Amniotic stem cell (primary cell): ENCODE results near the gene CLCN7.

ENCODE experiments used
- DNase-seq: peaks from one replicate; lab custom pipeline; 2025; lab: John Stamatoyannopoulos, UW

The CLCN7 gene, protein sequence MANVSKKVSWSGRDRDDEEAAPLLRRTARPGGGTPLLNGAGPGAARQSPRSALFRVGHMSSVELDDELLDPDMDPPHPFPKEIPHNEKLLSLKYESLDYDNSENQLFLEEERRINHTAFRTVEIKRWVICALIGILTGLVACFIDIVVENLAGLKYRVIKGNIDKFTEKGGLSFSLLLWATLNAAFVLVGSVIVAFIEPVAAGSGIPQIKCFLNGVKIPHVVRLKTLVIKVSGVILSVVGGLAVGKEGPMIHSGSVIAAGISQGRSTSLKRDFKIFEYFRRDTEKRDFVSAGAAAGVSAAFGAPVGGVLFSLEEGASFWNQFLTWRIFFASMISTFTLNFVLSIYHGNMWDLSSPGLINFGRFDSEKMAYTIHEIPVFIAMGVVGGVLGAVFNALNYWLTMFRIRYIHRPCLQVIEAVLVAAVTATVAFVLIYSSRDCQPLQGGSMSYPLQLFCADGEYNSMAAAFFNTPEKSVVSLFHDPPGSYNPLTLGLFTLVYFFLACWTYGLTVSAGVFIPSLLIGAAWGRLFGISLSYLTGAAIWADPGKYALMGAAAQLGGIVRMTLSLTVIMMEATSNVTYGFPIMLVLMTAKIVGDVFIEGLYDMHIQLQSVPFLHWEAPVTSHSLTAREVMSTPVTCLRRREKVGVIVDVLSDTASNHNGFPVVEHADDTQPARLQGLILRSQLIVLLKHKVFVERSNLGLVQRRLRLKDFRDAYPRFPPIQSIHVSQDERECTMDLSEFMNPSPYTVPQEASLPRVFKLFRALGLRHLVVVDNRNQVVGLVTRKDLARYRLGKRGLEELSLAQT

DNA sequence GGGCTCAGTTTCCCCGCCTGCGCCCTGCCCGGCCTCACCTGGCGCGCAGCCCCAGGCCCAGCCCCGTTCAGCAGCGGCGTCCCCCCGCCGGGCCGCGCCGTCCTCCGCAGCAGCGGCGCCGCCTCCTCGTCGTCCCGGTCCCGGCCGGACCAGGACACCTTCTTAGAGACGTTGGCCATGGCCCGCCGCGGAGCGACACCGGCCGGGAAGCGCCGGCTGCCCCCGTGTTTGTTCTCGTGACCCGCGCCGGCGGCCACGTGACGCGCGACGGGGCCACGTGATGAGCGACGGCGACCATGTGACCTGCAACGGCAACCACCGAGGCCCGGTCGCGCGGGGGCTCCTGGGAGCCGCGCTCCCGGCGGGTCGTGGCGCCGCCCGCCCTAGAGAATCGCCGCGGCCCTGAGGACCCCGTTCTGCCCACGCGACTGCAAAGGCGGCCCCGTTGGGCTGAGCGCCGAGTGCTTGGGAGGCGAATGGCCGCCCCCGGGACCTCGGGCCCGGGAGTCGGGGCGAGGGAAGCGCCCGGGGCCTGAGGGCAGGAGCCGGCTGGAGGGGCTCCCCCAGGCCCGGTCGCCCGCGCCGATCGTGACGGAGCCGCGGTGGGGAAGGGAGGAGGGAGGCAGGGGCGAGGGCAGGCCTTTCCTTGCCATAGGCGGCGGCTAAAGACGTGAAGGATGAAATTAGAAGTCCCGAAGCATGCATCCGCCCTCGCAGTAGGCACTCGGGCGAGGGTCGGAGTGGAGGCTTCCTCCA lies at the start of gene CLCN7:
Gene CLCN7, minus strand, starts transcription at position 233 of the 756 bp plus-strand sequence. Its CDS starts 54 bp downstream, at position 179.
- DNase-seq, result peak; percentile 42

DNA sequence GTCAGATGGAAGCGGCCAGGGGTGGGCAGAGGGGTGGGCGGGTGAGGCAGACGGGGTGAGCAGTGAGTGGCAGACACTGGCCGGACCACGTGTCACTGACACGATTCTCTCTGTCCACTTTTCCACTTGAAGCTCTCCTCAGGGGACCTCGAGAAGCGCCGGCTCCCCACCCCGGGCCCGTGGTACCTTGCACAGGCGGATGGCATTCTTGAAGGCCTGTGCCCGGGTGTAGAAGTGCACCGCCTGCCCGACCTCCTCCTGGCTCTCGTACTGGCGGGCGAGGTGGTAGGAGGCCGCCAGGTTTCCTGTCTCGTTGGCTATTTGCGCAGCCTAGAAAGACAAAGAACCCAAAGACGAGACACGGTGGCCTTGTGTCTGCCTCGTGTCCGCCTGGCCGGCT lies 49.5 kb upstream of the CLCN7 start:
- DNase-seq, result no peak

DNA sequence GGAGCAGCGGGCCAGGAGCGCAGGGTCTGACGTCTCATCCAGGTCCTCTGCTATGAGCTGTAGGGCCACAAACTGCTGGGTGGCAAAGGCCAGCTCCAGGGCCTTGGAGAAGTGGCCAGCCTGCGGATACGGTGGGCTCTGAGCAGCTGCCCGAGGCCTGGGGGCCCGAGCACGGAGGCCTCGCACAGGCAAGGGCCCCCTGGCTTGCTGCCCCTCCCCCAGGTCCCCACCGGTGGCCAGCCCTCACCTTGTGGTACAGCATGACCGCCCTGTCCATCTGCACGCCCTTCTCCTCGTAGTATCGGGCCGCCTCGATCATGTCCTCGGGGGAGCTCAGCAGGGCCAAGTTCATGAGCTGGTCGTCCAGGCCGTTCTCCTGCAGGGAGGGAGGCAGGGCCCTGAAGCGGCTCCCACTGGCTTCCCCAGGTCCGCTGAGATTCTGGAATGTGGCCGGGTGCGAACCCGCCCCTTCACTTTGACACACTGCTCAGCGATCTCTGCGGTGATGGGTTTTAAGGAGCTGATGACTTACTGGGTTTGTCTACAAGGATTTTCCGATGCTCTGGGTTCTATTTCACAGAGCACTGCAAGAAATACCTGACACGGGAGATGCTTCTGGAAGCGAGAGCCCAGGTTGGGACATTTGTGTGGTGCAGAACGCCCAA lies 48.9 kb upstream of the CLCN7 start:
- DNase-seq, result no peak

DNA sequence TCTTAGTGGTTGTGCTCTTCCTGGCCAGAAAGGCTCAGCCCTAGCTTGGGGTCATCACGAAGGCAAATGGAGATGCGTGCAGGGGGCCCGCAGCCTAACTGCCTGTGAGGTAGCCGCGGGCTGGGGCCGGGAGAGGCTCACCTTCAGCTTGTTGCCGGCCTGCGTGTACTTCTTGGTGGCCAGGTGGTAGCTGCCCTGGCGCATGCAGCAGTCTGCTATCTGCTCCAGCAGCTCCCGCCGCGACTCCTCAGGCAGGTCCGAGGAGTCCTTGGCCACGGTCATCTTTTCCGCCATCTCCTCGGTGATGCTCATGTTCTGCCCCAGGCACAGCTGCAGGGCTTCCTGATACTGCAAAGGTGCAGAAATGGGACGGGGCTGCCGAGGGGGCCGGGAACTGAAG lies 45.6 kb upstream of the CLCN7 start:
- no peak for DNase-seq

DNA sequence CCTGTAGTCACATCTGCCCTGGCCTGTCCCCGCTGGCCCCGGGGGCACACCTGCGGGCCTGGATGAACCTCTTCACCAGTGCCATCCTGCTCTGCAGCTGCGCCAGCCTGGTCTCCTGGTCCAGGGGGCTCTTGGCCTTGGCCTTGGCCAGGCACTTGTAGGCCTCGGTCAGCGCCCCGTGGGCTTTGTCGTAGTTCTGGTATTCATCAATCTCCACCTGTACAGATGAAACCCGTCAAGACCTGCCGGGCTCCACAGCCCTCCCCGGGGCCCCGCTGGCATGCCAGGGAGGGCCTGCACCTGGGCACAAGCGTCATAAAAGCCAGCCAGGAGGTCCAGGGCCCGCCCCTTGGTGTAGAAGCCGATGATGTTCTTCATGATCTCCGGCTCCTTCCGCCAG lies 45.0 kb upstream of the CLCN7 start:
- no peak for DNase-seq

DNA sequence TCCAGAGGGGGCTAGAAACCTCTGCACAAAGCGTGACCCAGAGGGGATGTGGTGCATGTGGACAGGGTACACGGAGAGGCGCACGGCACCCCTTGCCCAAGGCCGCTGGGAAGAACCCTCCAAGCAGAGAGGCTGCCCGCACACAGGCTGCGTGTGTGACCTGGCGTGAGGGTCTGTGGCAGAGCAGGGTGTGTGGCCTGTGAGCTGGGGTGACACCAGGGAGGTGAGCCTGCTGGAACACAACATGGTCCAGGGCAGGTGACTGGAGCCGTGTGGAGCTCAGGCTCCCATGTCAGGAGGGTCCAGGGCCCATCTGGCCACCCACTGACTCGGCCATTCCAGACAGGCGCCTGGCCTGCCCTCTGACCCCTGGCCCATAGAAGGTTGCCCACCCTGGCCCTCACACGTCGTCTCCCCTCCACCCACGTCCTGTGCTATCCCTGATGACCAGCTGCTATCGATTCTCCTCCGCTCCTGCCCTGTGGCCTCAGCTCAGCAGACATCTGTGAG lies 43.9 kb upstream of the CLCN7 start:
- no peak for DNase-seq

DNA sequence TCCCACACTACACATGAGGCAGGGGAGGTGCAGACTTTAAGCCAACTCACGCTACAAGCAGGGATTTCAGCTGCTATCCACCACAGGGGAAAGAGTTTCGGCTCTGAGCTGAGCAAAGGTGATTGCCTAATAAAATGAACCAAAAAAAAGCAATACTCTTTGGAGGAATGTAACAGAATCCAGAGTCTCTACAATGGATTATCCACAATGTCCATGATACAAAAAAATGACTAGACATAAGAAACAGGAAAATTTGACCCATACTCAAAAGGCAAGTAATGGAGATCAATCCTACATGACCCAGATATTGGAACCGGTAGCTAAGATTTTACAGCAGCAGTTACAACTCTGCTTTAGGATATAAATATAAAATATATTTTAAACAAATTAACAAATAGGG lies 39.7 kb upstream of the CLCN7 start:
- DNase-seq, result no peak

DNA sequence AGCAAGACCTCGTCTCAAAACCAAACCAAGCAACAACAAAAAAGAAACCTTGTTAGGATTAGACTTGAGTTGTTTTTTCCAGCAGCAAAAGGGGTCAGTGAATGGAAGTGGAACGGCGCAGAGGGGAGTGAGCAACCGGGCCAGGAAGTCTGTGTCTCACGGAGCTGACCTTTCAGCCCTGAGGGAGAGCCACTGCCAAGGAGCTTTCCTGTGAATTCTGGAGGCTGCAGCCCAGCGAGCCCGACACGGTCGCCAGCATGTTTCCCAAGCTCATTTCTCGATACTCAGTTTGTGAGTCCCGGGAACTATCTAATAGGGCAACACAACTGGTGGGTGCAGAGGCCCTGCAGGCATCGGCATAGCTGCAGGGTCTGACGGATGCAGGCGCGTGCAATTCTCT lies 37.9 kb upstream of the CLCN7 start:
- no peak for DNase-seq

DNA sequence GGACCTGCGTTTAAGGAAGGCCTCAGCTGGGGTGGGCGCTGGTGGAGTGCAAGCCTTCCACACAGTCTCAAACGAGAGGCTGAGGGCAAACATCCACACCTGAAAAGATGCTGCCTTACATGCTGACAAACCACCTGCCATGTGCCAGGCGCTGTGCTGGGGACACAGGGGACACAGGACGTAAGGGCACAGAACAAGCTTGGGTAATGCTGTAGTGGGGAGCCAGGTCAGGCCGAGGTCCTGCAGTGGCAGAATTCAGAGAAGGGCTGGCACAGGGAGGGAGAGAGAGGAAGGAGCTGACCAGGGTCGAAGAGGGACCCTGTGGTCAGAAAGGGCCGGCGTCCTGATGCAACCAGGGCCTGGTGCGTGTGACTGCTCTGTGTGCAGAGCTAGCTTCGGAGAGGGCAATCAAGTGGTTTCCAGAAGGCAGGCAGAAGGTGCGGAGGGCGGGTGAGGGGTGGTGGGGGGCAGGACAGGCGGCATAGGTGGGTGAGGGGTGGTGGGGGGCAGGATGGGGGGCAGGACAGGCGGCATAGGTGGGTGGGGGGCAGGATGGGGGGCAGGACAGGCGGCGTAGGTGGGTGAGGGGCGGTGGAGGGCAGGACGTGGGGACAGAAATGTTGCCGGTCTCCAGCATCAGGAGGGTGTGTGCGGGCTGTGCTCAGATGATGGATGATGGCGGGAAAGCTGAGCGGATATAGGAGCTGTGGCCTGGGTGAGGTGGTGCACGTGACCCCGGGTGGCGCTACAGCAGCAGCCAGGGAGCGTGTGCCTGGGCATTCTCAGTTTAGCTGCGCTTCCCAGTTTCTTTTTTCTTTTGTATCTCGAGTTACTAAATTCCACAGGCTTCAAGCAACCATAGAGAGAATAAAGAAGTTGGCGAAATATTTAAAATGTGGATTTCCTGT lies 37.1 kb upstream of the CLCN7 start:
- no peak for DNase-seq

DNA sequence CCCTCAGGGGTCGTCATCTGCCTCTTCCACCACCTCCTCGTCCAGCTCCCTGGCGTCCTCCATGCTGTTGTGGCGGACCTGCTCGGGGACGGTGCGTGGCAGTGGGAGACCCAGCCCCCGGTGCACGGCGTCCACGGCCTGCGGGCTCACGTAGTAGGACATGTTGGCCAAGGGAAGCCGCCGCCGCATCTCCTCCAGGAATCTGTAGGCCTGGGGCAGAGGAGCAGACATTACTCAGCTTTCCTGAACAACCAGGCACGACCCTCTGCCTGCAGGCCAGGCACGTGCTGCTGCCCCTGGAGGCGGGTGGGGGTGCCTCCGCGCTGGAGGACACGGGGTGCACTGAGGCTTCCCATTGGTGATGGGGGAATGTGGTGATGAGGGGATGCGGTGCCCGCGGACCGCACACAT lies 36.1 kb upstream of the CLCN7 start:
- DNase-seq, result no peak

DNA sequence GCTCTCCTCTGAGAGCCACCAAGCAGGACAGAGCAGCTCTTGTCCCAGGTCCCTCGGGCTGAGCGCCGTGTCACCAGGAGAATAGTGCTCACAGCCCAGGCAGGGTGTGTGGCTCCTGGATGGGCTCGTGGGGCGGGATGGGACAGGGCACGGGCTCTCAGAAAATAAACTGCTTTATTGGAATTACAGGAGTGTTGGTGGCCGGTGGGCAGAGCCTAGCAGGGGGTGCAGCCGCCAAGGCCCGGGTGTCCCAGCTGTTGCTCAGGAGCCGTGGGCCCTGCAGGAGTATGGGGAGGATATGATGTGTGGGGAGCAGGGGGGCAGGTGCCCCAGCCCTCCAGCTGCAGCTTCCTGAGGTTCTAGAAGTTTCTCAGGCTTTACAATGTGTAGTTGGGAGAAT lies 35.4 kb upstream of the CLCN7 start:
- DNase-seq, result no peak

DNA sequence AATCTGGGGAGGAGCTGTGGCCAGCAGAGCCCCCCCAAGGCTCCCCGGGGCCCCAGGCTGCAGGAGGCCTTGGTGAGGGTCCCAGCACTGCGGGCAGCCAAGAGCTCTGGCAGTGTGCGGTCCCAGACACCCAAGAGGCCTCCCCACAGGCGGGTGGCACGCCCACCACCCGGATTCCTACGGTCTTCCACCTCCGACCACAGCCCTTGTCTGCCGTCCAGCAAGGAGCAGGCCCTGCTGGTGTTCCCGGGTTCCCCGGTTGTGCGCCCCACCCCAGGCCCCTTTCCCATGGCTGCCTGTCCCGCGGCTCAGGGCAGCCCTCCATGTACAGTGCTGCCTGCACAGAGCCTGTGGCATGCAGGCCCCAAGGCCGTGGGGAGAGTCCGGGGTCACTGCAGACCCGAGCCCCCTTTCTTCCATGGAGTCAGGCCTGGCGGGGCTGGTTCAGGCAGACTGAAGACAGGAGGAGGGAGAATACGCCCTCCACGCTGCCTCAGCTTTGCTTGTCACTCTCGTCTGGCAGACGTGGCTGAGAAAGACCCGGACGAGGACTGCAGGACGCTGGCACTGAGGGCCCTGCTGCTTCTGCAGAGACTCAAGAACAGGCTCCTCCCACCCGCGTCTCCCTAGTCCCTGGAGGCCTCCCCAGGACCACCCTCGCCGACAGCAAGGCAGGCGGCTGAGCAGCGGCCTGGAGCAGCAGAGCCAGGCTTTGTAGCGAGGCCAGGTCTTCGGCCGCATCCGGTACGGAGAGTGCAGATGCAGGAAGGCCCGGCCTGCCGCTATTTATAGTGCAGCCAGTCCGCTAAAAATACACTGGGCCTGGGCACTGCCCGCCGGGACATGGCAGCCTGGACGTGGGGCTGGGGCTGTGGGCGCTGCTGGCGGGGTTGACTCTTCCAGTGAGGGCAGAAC lies 34.7 kb upstream of the CLCN7 start:
- no peak for DNase-seq

DNA sequence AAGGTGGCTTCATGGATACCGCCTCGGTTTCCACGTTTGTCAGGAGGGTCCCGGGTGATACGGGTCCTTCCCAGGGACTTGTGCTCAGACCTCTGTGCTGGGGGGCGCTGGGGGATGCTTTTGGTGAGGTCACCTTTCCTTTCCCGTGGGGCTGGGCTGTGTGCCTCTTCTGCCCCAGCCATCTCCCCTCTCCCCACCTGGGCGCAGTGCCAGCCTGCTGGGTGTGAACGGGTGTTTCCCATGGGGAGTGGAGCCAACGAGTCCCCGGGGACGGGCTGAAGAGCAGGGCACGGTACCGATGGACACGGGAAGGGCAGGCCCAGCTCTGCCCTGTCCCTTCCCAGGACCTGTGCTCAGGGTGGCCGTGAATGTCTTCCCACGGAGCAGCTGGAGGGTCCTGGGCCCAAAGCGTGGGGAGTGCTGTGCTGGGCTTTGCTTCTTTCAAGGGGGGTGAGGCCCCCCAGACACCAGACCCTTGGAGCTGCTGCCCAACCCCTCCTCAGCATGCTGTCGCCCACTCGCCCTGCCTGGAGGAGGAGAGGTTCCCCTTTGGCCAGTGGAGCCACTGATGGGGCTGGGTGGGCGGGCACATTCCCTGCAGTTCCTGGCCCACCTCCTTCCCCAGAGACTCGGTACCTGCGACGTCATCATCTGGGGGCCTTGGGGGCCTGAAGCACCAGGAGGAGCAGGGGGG lies 33.8 kb upstream of the CLCN7 start:
- DNase-seq, result no peak

DNA sequence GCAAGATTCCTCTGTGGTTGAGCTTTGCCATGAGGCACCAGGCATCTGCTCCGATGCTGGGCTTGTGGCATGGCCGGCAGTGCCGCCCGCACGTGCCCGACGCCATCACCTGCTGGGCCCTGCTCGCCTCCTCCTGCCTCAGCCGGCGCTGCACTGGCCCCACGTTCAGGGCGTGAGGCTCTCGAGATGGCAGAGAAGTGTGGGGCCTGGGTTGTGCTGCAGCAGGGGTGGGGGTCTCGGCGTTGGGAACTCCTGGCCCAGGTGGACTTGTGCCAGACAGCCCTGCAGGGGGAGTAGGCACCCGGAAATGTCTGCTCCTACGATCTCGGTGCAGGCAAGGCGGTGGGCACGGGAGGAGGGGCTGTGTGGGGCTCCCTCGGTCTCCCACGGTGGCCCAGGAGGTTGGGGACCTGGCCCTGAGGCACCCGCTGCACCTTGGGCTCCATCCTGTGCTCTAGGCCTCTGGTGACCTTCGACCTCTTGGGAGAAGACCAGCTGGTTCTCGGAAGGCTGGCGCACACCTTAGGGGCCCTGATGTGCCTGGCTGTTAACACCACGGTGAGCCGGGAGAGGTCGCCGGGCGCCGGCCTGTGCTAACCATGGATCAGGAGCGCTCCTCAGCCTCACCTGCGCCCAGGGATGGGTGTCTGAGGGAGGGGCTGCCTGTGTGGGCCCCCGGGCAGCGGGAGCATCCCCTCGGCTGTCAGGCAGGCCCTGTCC lies 31.8 kb upstream of the CLCN7 start:
- no peak for DNase-seq

DNA sequence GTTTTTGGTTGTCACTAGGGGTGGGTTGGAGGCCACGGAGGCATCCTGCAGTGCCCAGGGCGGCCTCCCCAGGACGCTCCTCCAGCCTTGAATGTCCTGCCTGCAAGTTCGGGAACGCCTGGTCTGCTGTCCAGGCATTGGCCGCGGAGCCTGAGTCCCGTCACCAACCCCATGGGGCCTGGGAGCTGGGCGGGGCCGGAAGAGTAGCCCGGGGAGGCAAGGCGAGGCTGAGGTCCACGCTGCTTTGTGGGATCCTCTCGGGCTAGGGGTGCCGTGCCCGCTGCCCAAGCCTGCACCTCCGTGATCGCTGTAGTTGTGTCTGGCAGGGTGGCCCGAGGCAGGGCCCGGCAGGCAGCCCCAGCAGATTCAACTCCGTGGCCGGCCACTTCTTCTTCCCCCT lies 31.1 kb upstream of the CLCN7 start:
- no peak for DNase-seq

DNA sequence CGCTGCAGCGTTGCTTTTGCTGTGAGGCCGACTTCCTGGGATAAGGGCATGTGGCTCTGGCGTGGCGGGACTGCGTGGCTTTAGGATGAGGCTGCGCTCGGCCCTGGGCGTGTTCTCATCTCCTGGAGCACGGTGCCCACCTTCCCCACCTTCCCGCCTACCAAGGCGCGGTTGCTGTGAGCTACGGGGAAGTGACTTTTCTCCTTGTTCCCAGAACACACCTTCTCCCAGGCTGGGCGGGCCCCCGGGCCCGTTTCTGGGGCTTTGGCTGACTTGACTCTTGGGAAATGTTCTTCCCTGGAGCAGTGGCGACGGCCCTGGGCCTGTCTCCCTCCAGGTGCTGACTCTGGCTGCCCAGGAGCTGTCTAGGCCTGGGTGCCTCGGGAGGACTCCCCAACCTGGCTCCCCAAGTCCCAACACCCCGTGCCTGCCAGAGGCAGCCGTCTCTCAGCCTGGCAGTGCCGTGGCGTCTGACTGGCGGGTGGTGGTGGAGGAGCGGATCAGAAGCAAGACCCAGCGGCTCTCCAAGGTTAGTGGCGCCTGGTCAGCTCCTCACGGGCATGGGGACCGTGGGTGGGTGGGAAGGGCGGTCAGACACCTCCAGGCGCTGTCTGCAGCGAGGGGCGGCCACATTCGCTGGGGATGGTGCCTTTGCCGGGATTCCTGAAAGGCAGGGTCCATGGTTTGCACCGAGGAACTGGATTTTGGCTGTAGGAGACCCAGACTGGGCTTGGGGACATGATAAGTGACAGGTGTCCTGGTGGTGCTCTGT lies 30.4 kb upstream of the CLCN7 start:
- no peak for DNase-seq

DNA sequence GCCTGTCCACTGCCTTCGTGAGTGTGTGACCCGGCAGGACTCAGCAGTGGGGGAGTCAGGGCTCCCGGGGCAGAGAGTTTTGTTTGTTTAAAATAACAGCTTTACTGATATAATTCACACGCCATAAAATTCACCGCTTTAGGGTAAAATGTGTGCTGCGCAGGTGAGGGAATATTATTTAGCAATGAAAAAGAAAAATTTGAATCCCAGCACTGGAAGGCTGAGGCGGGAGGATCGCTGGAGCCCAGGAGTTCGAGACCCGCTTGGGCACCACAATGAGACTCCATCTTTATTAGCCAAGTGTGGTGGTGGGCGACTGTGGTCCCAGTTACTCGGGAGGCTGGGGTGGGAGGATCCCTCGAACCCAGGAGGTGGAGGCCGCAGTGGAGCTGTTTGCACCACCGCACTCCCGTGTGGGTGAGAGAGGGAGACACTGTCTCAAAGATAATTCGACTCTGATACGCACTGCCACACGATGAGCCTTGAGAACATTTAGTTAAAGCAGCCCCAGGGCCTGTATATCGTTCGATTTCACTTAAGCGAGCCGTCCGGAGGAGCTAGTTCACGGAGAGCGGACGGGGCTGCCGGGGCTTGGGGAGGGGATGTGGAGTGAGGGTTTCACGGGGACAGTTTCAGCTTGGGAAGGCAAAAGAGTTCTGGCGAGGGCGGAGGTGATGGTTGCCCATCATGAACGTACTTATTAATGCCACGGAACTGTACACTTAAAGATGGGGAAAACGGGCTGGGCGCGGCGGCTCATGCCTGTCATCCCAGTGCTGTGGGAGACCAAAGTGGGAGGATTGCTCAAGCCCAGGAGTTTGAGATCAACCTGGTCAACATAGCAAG lies 28.5 kb upstream of the CLCN7 start:
- DNase-seq, result no peak
